ENCODE data around the gene SLC66A2.

DNA sequence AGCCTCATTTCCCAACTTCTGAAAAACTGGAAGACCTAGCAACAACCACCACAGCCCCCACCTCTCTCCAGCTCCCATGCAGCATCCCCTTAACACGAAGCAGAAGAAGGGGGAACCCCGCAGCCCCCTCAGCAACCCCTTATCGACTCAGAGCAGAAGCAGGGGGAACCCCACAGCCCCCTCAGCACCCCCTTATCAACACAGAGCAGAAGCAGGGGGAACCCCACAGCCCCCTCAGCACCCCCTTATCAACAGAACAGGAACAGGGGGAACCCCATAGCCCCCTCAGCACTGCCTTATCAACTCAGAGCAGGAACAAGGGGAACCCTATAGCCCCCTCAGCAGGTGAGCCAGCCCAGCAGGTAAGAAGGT, 6.7 kb downstream of the SLC66A2 start:
- TF ChIP-seq, protein P1, sequence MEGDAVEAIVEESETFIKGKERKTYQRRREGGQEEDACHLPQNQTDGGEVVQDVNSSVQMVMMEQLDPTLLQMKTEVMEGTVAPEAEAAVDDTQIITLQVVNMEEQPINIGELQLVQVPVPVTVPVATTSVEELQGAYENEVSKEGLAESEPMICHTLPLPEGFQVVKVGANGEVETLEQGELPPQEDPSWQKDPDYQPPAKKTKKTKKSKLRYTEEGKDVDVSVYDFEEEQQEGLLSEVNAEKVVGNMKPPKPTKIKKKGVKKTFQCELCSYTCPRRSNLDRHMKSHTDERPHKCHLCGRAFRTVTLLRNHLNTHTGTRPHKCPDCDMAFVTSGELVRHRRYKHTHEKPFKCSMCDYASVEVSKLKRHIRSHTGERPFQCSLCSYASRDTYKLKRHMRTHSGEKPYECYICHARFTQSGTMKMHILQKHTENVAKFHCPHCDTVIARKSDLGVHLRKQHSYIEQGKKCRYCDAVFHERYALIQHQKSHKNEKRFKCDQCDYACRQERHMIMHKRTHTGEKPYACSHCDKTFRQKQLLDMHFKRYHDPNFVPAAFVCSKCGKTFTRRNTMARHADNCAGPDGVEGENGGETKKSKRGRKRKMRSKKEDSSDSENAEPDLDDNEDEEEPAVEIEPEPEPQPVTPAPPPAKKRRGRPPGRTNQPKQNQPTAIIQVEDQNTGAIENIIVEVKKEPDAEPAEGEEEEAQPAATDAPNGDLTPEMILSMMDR (IDR thresholded peaks at IDR 0.05) = no peak
- TF ChIP-seq POLR2A (IDR thresholded peaks at IDR 0.05) (no peak), EP300 (IDR thresholded peaks at IDR 0.05) (no peak)

Data from sigmoid colon (tissue), 4 donors.